22Rv1 (cell line): ENCODE data around the gene DCC.

Experiments
- ZFX ChIP-seq: fragments of 450-650 bp; IDR thresholded peaks from 2 replicates; pipeline ENCODE4 v1.6.1; 2017; ENCODE audit warnings: antibody characterized with exemption, borderline replicate concordance
- TF ChIP-seq, protein P1 (sequence below): fragments of 450-650 bp; IDR thresholded peaks from 2 replicates; pipeline ENCODE4 v1.5.1; 2017; ENCODE audit warnings: mild to moderate bottlenecking

DNA sequence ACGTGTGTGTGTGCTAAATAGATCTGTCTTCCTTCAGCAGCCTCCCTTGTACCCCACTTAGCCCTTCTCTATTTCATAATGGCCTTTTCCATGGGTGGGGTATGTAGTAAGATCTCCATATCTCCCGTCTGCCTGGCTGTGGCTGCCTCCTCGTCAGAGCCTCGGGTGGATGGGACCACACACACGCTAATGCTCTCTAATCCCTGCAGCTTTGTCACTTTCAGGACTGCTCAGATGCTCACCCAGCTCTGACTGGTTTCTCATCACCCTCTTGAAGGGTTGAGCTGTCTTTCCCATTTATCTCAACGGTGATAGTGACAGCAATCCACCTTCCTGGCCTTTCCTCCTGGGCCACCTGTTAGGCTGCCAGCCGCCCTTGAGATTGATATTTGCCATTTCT, 95.3 kb downstream of the DCC start:
- TF ChIP-seq, protein P1, sequence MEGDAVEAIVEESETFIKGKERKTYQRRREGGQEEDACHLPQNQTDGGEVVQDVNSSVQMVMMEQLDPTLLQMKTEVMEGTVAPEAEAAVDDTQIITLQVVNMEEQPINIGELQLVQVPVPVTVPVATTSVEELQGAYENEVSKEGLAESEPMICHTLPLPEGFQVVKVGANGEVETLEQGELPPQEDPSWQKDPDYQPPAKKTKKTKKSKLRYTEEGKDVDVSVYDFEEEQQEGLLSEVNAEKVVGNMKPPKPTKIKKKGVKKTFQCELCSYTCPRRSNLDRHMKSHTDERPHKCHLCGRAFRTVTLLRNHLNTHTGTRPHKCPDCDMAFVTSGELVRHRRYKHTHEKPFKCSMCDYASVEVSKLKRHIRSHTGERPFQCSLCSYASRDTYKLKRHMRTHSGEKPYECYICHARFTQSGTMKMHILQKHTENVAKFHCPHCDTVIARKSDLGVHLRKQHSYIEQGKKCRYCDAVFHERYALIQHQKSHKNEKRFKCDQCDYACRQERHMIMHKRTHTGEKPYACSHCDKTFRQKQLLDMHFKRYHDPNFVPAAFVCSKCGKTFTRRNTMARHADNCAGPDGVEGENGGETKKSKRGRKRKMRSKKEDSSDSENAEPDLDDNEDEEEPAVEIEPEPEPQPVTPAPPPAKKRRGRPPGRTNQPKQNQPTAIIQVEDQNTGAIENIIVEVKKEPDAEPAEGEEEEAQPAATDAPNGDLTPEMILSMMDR: no peak
- no peak for TF ChIP-seq ZFX
